ENCODE data around the gene MARCHF9. TPM values are rescaled to one million over a fixed set of nuclear protein-coding genes. Genes with fewer than 3 reads are reported as not detected.

MARCHF9 gene
- total RNA-seq, 2 donors from 2014 or later = 13.6 to 15.8 TPM

DNA sequence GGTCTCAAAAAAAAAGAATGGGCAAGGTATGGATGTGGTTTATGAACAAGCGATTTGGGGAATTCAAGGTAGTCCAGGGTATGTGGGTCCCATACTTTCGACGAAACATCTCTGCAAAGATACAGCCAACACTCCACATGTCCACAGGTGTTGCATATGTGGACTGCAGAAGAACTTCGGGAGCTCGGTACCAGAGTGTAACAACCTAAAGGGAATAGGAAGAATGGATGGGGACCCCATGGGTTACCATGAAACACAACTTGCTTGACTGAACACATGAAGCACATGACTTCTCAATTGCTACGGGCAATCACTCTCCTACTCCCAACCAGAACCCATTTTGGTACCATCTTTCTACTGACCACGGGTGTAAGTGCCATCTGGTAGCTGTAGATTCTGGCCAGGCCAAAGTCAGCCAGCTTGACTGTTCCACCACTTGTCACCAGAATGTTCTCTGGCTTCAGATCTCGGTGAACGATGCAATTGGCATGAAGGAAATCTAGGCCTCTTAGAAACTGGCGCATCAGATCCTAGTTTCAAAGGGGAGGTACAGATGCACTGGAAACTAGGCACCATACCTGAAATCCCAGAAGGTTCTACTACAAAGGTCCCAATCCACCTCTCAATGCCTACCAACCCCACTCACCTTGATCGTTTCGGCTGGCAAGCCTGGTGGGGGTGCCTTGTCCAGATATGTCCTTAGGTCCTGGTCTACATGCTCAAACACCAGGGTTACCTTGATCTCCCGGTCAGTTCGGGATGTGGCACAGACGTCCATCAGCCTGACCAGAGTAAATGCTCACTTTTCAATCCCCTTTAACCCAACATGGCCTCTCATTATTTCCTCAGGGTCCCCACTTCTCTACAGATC, 4.1 kb upstream of the MARCHF9 start:
- no peaks in the 10 kb centered on the region for H3K9me3 Mint-ChIP-seq
- peaks cover 50% of the 10 kb centered on the region for H3K36me3 ChIP-seq (ENCODE audit: control insufficient read depth, insufficient read depth, low read length)
- DNase-seq = no peak
- peaks cover 5% of the 10 kb centered on the region for H3K4me1 ChIP-seq (ENCODE audit: control insufficient read depth, insufficient read depth, low read length)
- H3K4me3 ChIP-seq (ENCODE audit: low read length) = peak overlapping the region; percentile 98
- peaks cover 14% of the 10 kb centered on the region for H3K27me3 ChIP-seq (ENCODE audit: control insufficient read depth, insufficient read depth, low read length, poor library complexity, severe bottlenecking)
- TF ChIP-seq, protein P1, sequence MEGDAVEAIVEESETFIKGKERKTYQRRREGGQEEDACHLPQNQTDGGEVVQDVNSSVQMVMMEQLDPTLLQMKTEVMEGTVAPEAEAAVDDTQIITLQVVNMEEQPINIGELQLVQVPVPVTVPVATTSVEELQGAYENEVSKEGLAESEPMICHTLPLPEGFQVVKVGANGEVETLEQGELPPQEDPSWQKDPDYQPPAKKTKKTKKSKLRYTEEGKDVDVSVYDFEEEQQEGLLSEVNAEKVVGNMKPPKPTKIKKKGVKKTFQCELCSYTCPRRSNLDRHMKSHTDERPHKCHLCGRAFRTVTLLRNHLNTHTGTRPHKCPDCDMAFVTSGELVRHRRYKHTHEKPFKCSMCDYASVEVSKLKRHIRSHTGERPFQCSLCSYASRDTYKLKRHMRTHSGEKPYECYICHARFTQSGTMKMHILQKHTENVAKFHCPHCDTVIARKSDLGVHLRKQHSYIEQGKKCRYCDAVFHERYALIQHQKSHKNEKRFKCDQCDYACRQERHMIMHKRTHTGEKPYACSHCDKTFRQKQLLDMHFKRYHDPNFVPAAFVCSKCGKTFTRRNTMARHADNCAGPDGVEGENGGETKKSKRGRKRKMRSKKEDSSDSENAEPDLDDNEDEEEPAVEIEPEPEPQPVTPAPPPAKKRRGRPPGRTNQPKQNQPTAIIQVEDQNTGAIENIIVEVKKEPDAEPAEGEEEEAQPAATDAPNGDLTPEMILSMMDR (conservative IDR thresholded peaks at IDR 0.05) = no peak
- peak overlapping the region; percentile 96 for H3K4me3 Mint-ChIP-seq
- peaks cover 50% of the 10 kb centered on the region for H3K36me3 Mint-ChIP-seq (ENCODE audit: low read depth)
- H3K4me1 Mint-ChIP-seq = peaks cover 31% of the 10 kb centered on the region
- no peak overlapping the region for H3K27ac ChIP-seq (ENCODE audit: low read depth, low read length)
- H3K27me3 Mint-ChIP-seq (ENCODE audit: insufficient read depth) = peaks cover 19% of the 10 kb centered on the region
- peak overlapping the region; percentile 98 for H3K27ac Mint-ChIP-seq
- H3K9ac ChIP-seq (ENCODE audit: extremely low read depth, low read length, poor library complexity, severe bottlenecking) = peak overlapping the region; percentile 97
- 89 to 95% methylated on average over 14 to 15 of the region's 15 CpGs for WGBS, 2 experiments (ENCODE audit: insufficient coverage in 1 of 2, insufficient read length in 1 of 2)
- H3K9me3 ChIP-seq (ENCODE audit: control insufficient read depth, low read length) = no peaks in the 10 kb centered on the region

DNA sequence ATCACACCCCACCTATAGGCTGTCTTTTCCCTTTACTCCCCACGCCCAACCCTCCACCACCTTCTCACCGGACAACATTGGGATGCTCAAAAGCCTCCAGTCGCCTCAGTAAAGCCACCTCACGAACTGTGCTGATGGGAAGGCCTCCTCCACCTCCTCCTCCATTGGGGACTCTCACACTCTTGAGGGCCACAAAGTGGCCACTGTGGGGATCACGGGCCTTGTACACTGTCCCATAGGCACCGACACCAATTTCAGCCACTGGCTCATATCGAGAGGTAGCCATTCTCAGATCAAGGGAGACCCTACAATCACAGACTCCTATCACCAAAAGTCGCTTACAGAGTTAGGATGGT, 3.5 kb upstream of the MARCHF9 start:
- peaks cover 26% of the 10 kb centered on the region for H3K27me3 Mint-ChIP-seq (ENCODE audit: insufficient read depth)
- TF ChIP-seq, protein P1 (conservative IDR thresholded peaks at IDR 0.05) = no peak
- Histone ChIP-seq H3K36me3 (ENCODE audit: control insufficient read depth, insufficient read depth, low read length) (peaks cover 46% of the 10 kb centered on the region), H3K9me3 (ENCODE audit: control insufficient read depth, low read length) (no peaks in the 10 kb centered on the region), H3K4me3 (ENCODE audit: low read length) (peak overlapping the region; percentile 98), H3K27me3 (ENCODE audit: control insufficient read depth, insufficient read depth, low read length, poor library complexity, severe bottlenecking) (peaks cover 20% of the 10 kb centered on the region), H3K4me1 (ENCODE audit: control insufficient read depth, insufficient read depth, low read length) (peaks cover 5% of the 10 kb centered on the region), H3K9ac (ENCODE audit: extremely low read depth, low read length, poor library complexity, severe bottlenecking) (peak overlapping the region; percentile 97), H3K27ac (ENCODE audit: low read depth, low read length) (no peak overlapping the region)
- no peaks in the 10 kb centered on the region for H3K9me3 Mint-ChIP-seq
- WGBS, 2 experiments (ENCODE audit: insufficient coverage in 1 of 2, insufficient read length in 1 of 2) = 13 to 20% methylated on average over 4 to 8 of the region's 8 CpGs
- H3K4me3 Mint-ChIP-seq = peak overlapping the region; percentile 96
- no peak for DNase-seq
- peaks cover 34% of the 10 kb centered on the region for H3K4me1 Mint-ChIP-seq
- H3K36me3 Mint-ChIP-seq (ENCODE audit: low read depth) = peaks cover 46% of the 10 kb centered on the region
- H3K27ac Mint-ChIP-seq = peak overlapping the region; percentile 98

DNA sequence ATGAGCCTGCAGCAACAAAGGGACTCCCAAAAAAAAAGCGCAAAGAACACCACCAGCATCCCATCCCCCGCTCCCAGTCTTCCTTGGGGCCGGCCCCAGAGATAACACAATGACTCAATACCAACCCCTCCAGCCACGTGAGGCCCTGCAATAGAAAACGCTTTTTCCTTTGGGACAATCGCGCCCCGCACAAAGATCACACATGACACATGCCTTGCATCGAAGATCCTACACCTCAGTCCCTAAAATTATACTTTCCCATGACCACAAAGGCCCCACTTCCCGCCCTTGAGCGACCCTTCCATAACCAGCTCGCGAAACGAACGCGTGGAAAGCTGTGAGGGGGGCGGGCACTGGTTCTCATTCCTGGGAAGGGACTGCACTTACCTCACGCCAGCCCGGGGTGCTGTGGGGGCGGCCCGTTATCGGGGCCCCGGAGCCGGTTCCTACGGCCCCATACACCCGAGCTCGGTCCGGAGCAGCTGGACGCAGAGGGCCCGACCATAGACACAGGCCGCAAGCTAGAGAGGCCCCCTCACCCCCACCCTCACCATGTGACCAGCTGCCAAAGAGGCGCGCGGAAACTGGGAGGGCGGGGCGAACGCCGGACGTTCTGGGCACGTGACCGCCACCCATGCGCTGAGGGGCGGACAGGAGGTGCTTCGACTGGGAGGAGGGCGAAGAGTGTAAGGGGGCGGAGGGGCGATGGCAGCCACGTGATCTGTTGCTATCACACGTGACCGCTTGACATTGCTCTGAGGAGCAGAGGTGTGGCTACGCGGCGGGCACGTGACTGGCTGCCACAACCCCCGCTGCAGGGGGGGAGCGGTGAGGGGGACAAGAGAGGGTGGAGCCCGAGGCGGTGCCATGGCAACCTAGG, 2.9 kb upstream of the MARCHF9 start, which contains the start of gene CDK4:
CDK4 (minus strand) TSS at position 523 of the 880 bp plus-strand sequence. CDS start 593 bp downstream, outside the sequence.
- Histone ChIP-seq H3K27ac (ENCODE audit: low read depth, low read length) (peak within 1 kb of the TSS; percentile 86), H3K9ac (ENCODE audit: extremely low read depth, low read length, poor library complexity, severe bottlenecking) (peak within 1 kb of the TSS; percentile 97), H3K4me3 (ENCODE audit: low read length) (peak within 1 kb of the TSS; percentile 98), H3K36me3 (ENCODE audit: control insufficient read depth, insufficient read depth, low read length) (peaks cover 40% of the 10 kb centered on the region), H3K27me3 (ENCODE audit: control insufficient read depth, insufficient read depth, low read length, poor library complexity, severe bottlenecking) (peaks cover 27% of the 10 kb centered on the region), H3K4me1 (ENCODE audit: control insufficient read depth, insufficient read depth, low read length) (peaks cover 5% of the 10 kb centered on the region), H3K9me3 (ENCODE audit: control insufficient read depth, low read length) (no peaks in the 10 kb centered on the region)
- peak within 1 kb of the TSS; percentile 96 for H3K4me3 Mint-ChIP-seq
- peaks cover 42% of the 10 kb centered on the region for H3K36me3 Mint-ChIP-seq (ENCODE audit: low read depth)
- peaks cover 32% of the 10 kb centered on the region for H3K27me3 Mint-ChIP-seq (ENCODE audit: insufficient read depth)
- TF ChIP-seq, protein P1 (conservative IDR thresholded peaks at IDR 0.05) = no peak
- peak; percentile 100 for DNase-seq
- H3K27ac Mint-ChIP-seq = peak within 1 kb of the TSS; percentile 98
- H3K9me3 Mint-ChIP-seq = no peaks in the 10 kb centered on the region
- 0% methylated on average over 18 to 58 of the region's 58 CpGs for WGBS, 2 experiments (ENCODE audit: insufficient coverage in 1 of 2, insufficient read length in 1 of 2)
- peaks cover 37% of the 10 kb centered on the region for H3K4me1 Mint-ChIP-seq

Data from endodermal cell (in vitro differentiated cells).